GM23338 (cell line): ENCODE data around the gene SCP2. TPM values are rescaled to one million over a fixed set of nuclear protein-coding genes. Genes with fewer than 3 reads are reported as not detected.

Experiments used
- ATAC-seq: fragments of 200-7000 bp; cut with Tn5 transposase; 3 replicates; pipeline ENCODE4 v1.9.1; 2020
- DNase-seq: peaks from one replicate; pipeline ENCODE4 v3.0.0-alpha.2; 2015; ENCODE audit warnings: low spot score
- H2AFZ ChIP-seq: fragments of 200-600 bp; sonication (generic); 2 replicates; pipeline ENCODE4 v1.8.0; 2016; ENCODE audit warnings: antibody characterized with exemption, mild to moderate bottlenecking, moderate library complexity
- H3F3A ChIP-seq: fragments of 200-600 bp; sonication (generic); replicated peaks from 2 replicates; pipeline ENCODE4 v1.8.0; 2017; ENCODE audit warnings: antibody characterized with exemption, mixed run types, low read depth
- H3K27ac ChIP-seq: fragments of 200-600 bp; sonication (generic); 2 replicates; pipeline ENCODE4 v1.6.1; 2016; ENCODE audit warnings: low read depth
- H3K27me3 ChIP-seq: fragments of 200-600 bp; sonication (generic); 2 replicates; pipeline ENCODE4 v1.8.0; 2016; ENCODE audit warnings: mild to moderate bottlenecking, mixed run types, moderate library complexity; ENCODE audit not compliant: insufficient read depth
- H3K36me3 ChIP-seq: fragments of 200-600 bp; sonication (generic); 2 replicates; pipeline ENCODE4 v1.8.0; 2016; ENCODE audit warnings: mild to moderate bottlenecking; ENCODE audit not compliant: insufficient read depth
- H3K4me1 ChIP-seq: fragments of 200-600 bp; sonication (generic); 2 replicates; pipeline ENCODE4 v1.8.0; 2016; ENCODE audit warnings: mild to moderate bottlenecking, moderate library complexity; ENCODE audit not compliant: insufficient read depth
- H3K4me2 ChIP-seq: fragments of 200-600 bp; sonication (generic); 2 replicates; pipeline ENCODE4 v1.7.1; 2017; ENCODE audit warnings: mixed run types
- H3K4me3 ChIP-seq: fragments of 200-600 bp; sonication (generic); 2 replicates; pipeline ENCODE4 v1.6.1; 2016; ENCODE audit warnings: mixed run types
- H3K79me2 ChIP-seq: fragments of 200-600 bp; sonication (generic); replicated peaks from 2 replicates; pipeline ENCODE4 v1.8.0; 2017; ENCODE audit warnings: mild to moderate bottlenecking; ENCODE audit not compliant: insufficient read depth
- H3K9me2 ChIP-seq: fragments of 200-600 bp; sonication (generic); 2 replicates; pipeline ENCODE4 v1.8.0; 2017; ENCODE audit not compliant: insufficient read depth
- H4K20me1 ChIP-seq: fragments of 200-600 bp; sonication (generic); replicated peaks from 2 replicates; pipeline ENCODE4 v1.8.0; 2017; ENCODE audit warnings: mild to moderate bottlenecking; ENCODE audit not compliant: insufficient read depth
- H3K27ac Mint-ChIP-seq: 2 replicates; pipeline ENCODE4 v1.8.0; 2020; ENCODE audit warnings: inconsistent platforms, mild to moderate bottlenecking, moderate library complexity, mixed read lengths
- H3K27me3 Mint-ChIP-seq: 3 replicates; pipeline ENCODE4 v1.8.0; 2022; ENCODE audit warnings: low read depth, mild to moderate bottlenecking, moderate library complexity, mixed read lengths, inconsistent platforms; ENCODE audit not compliant: insufficient read depth, poor library complexity
- H3K36me3 Mint-ChIP-seq: 3 replicates; pipeline ENCODE4 v1.8.0; 2021; ENCODE audit warnings: low read depth, mild to moderate bottlenecking, inconsistent platforms, moderate library complexity, mixed read lengths
- H3K4me1 Mint-ChIP-seq: 3 replicates; pipeline ENCODE4 v1.8.0; 2020; ENCODE audit warnings: mild to moderate bottlenecking, inconsistent platforms, mixed read lengths
- H3K4me3 Mint-ChIP-seq: 3 replicates; pipeline ENCODE4 v1.8.0; 2021; ENCODE audit warnings: moderate library complexity, mild to moderate bottlenecking, inconsistent platforms, mixed read lengths
- H3K9me3 Mint-ChIP-seq: 3 replicates; pipeline ENCODE4 v1.8.0; 2020; ENCODE audit warnings: moderate library complexity, mild to moderate bottlenecking, inconsistent platforms, mixed read lengths
- CREB1 ChIP-seq: fragments of 250-450 bp; sonication (Bioruptor Pico); IDR thresholded peaks from 2 replicates; pipeline ENCODE4 v1.5.0; 2020; ENCODE audit warnings: low read depth, mild to moderate bottlenecking, moderate library complexity
- ETS1 ChIP-seq: IDR thresholded peaks from 2 replicates; pipeline ENCODE4 v1.6.1; 2016; ENCODE audit warnings: antibody characterized with exemption
- EZH2 ChIP-seq: fragments of 200-600 bp; sonication (generic); IDR thresholded peaks from one replicate; pipeline ENCODE4 v1.8.0; 2017; ENCODE audit warnings: antibody characterized with exemption, mild to moderate bottlenecking, low read depth; ENCODE audit not compliant: unreplicated experiment
- EZH2phosphoT487 ChIP-seq: fragments of 200-600 bp; sonication (generic); IDR thresholded peaks from one replicate; pipeline ENCODE4 v1.8.1; 2018; ENCODE audit warnings: antibody characterized with exemption; ENCODE audit not compliant: unreplicated experiment
- REST ChIP-seq: IDR thresholded peaks from one replicate; pipeline ENCODE4 v1.6.1; 2018; ENCODE audit warnings: antibody characterized with exemption; ENCODE audit not compliant: unreplicated experiment
- ZNF114 ChIP-seq: fragments of 250-450 bp; sonication (Bioruptor Pico); IDR thresholded peaks from 2 replicates; pipeline ENCODE4 v1.5.0; 2020; ENCODE audit warnings: mild to moderate bottlenecking, moderate library complexity
- ZNF331 ChIP-seq: fragments of 250-450 bp; sonication (Bioruptor Pico); IDR thresholded peaks from 2 replicates; pipeline ENCODE4 v1.5.0; 2020; ENCODE audit warnings: low read depth, mild to moderate bottlenecking, moderate library complexity
- polyA plus RNA-seq: library from polyadenylated mRNA; unstranded; fragments of >200 nt; fragmentation: Nextera tagmentation; extraction: Ambion mirVana; gene quantifications from 2 replicates; pipeline ENCODE4 v1.2.1, GENCODE V29; 2016
- total RNA-seq: library from RNA; depleted of rRNA; stranded (reverse); fragments of >200 nt; shearing (Covaris generic); gene quantifications from 2 replicates; pipeline ENCODE4 v1.2.3, GENCODE V29; 2014
- TF ChIP-seq, protein P1 (sequence below), 2 experiments: fragments of 200-600 bp in 1 of 2; sonication (generic) in 1 of 2; conservative IDR thresholded peaks; 2 replicates each; pipeline versions ENCODE4 v1.5.1 to v1.6.1; 2016 to 2017; ENCODE audit warnings: antibody characterized with exemption in 2 of 2, low read depth in 2 of 2, mild to moderate bottlenecking in 2 of 2, moderate library complexity in 1 of 2

SCP2 gene
- total and polyA plus RNA-seq, 2 experiments from 2014 or later: 66.3 to 116 TPM

DNA sequence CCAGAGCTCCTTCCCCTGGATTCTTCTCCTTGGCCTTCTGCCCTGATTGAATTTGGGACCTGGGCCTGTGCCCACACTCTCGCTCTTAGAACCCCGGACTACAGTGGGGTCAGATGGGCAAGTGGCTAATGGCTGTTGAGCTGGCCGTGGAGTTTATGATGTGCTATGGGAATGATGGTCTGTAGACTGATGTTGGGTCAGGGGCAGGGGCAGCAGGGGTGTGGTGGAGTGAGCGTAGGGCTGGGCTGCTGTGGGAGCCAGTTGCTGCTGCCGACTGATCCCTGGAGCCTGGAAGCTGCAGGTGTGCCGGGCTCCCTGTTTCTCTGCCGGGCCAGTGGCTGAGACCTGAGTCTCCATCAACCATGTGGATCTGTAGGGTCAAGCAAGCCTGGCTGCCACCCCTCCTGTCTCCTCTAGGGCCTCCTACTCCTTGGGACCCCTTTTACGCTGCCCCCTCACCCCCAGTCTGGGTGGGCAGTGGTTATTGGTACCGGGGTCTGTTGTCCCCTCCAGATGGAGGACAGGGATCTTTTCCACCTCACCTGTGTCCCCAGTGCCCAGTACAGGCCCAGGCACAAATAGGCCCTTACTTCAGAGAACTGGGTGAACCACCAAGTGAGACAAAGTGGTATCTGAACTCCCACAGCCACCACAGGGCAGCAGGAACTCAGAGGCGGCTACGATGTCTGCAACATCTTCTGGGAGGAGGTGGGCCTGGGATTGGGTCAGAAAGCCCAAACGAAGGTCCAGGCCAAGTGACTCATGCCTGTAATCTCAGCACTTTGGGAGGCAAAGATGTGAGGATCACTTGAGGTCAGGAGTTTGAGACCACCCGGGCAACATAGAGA, 140.0 kb downstream of the SCP2 start:
- Mint-ChIP-seq H3K36me3 (no peaks in the 10 kb centered on the region), H3K4me1 (peaks cover 2% of the 10 kb centered on the region; the same call in 2 of the 3 replicates), H3K27me3 (peaks cover 31% of the 10 kb centered on the region), H3K9me3 (no peaks in the 10 kb centered on the region), H3K4me3 (no peak overlapping the region), H3K27ac (no peak overlapping the region)
- Histone ChIP-seq H3K27ac (no peak overlapping the region), H2AFZ (no peak overlapping the region), H3K4me3 (no peak overlapping the region), H3K79me2 (no peaks in the 10 kb centered on the region), H4K20me1 (no peaks in the 10 kb centered on the region), H3K4me2 (no peak overlapping the region), H3K27me3 (peaks cover 30% of the 10 kb centered on the region), H3K4me1 (no peaks in the 10 kb centered on the region), H3F3A (no peaks in the 10 kb centered on the region), H3K36me3 (no peaks in the 10 kb centered on the region), H3K9me2 (no peaks in the 10 kb centered on the region)
- DNase-seq (no peak), ATAC-seq (no peak)
- TF ChIP-seq ETS1 (no peak), CREB1 (CRISPR knock-in tag) (no peak), EZH2 (no peak)

DNA sequence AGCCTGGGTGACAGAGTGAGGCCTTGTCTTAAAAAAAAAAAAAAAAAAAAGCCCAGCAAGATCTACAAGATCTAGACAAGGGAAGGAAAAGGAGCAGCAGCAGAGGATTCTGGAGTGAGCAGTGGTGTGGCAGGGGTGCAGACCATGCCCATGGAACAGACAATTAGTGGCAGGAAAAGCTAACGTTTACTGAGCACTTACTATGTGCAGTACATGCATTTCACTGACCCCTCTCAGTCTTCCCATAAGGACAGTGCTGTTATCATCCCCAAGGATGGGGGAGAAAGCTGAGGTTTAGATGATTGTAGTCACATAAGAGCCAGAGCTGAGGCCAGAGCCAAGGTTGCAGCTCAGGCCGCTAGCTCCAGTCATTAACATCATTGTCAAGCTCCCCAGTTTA, 140.8 kb downstream of the SCP2 start:
- Mint-ChIP-seq H3K27ac (no peak overlapping the region), H3K4me1 (peaks cover 2% of the 10 kb centered on the region; the same call in 2 of the 3 replicates), H3K27me3 (peaks cover 25% of the 10 kb centered on the region), H3K36me3 (no peaks in the 10 kb centered on the region), H3K9me3 (no peaks in the 10 kb centered on the region), H3K4me3 (no peak overlapping the region)
- Histone ChIP-seq H3K4me2 (no peak overlapping the region), H3K27ac (no peak overlapping the region), H2AFZ (no peak overlapping the region), H4K20me1 (no peaks in the 10 kb centered on the region), H3K27me3 (peaks cover 23% of the 10 kb centered on the region), H3K9me2 (no peaks in the 10 kb centered on the region), H3K36me3 (no peaks in the 10 kb centered on the region), H3K79me2 (no peaks in the 10 kb centered on the region), H3K4me3 (no peak overlapping the region), H3K4me1 (no peaks in the 10 kb centered on the region), H3F3A (no peaks in the 10 kb centered on the region)
- ATAC-seq (no peak), DNase-seq (no peak)
- TF ChIP-seq ZNF331 (CRISPR knock-in tag) (no peak), CREB1 (CRISPR knock-in tag) (no peak), ZNF114 (CRISPR knock-in tag) (no peak), REST (no peak), EZH2phosphoT487 (no peak), EZH2 (no peak)
- TF ChIP-seq, protein P1, sequence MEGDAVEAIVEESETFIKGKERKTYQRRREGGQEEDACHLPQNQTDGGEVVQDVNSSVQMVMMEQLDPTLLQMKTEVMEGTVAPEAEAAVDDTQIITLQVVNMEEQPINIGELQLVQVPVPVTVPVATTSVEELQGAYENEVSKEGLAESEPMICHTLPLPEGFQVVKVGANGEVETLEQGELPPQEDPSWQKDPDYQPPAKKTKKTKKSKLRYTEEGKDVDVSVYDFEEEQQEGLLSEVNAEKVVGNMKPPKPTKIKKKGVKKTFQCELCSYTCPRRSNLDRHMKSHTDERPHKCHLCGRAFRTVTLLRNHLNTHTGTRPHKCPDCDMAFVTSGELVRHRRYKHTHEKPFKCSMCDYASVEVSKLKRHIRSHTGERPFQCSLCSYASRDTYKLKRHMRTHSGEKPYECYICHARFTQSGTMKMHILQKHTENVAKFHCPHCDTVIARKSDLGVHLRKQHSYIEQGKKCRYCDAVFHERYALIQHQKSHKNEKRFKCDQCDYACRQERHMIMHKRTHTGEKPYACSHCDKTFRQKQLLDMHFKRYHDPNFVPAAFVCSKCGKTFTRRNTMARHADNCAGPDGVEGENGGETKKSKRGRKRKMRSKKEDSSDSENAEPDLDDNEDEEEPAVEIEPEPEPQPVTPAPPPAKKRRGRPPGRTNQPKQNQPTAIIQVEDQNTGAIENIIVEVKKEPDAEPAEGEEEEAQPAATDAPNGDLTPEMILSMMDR (conservative IDR thresholded peaks at IDR 0.05; ENCODE audit: low read depth in 2 of 2): no peak
